H1 (cell line): ENCODE measurements around the gene DIPK1B.

ENCODE experiments used
- BRCA1 ChIP-seq: IDR thresholded peaks from 2 replicates; pipeline ENCODE4 v1.6.1; 2012; ENCODE audit warnings: low read depth, low read length, improper control_type of control experiment
- CBX5 ChIP-seq: fragments of 300-800, 300-1000 bp; sonication (generic); IDR thresholded peaks from 2 replicates; pipeline ENCODE4 v1.7.1; 2016; ENCODE audit warnings: antibody characterized with exemption, low read length, low read depth
- CHD1 ChIP-seq: IDR thresholded peaks from 2 replicates; pipeline ENCODE4 v1.6.1; 2012; ENCODE audit warnings: low read depth, low read length, improper control_type of control experiment
- EZH2 ChIP-seq: fragments of 200-600 bp; sonication (generic); IDR thresholded peaks from 2 replicates; pipeline ENCODE4 v1.7.1; 2012; ENCODE audit warnings: low read depth, mild to moderate bottlenecking, moderate library complexity, low read length, inconsistent platforms; ENCODE audit not compliant: severe bottlenecking
- GABPA ChIP-seq: IDR thresholded peaks from 2 replicates; pipeline ENCODE4 v1.6.1; 2011; ENCODE audit warnings: mild to moderate bottlenecking, low read length, moderate library complexity, borderline replicate concordance; ENCODE audit not compliant: insufficient read depth
- POLR2A ChIP-seq, 2 experiments: IDR thresholded peaks; 1 replicate in 1 of 2; 2 replicates in 1 of 2; pipeline ENCODE4 v1.6.1; 2011; ENCODE audit warnings: low read depth in 2 of 2, low read length in 2 of 2, mild to moderate bottlenecking in 2 of 2; ENCODE audit errors: control extremely low read depth in 1 of 2
- POLR2AphosphoS5 ChIP-seq: IDR thresholded peaks from 2 replicates; pipeline ENCODE4 v1.6.1; 2011; ENCODE audit warnings: low read depth, low read length
- RBBP5 ChIP-seq: IDR thresholded peaks from 2 replicates; pipeline ENCODE4 v1.7.1; 2012; ENCODE audit warnings: low read depth, mild to moderate bottlenecking, inconsistent platforms, low read length, moderate library complexity, borderline replicate concordance
- TAF1 ChIP-seq: IDR thresholded peaks from 2 replicates; pipeline ENCODE4 v1.6.1; 2011; ENCODE audit warnings: mild to moderate bottlenecking, low read depth, low read length
- TF ChIP-seq, protein P1 (sequence below): IDR thresholded peaks from 2 replicates; pipeline ENCODE4 v1.6.1; 2012; ENCODE audit warnings: inconsistent platforms
- TF ChIP-seq, protein P2 (sequence below), 3 experiments: IDR thresholded peaks; 1 replicate in 2 of 3; 2 replicates in 1 of 3; pipeline versions ENCODE4 v1.5.1 to v1.6.1; 2011; ENCODE audit warnings: low read length in 3 of 3, mild to moderate bottlenecking in 3 of 3, inconsistent platforms in 2 of 3, low read depth in 1 of 3, moderate library complexity in 1 of 3; ENCODE audit not compliant: insufficient read depth in 1 of 3; ENCODE audit errors: control extremely low read depth in 1 of 3
- TF ChIP-seq, protein P3 (sequence below): IDR thresholded peaks from 2 replicates; pipeline ENCODE4 v1.6.1; 2011; ENCODE audit warnings: low read length, improper control_type of control experiment

DNA sequence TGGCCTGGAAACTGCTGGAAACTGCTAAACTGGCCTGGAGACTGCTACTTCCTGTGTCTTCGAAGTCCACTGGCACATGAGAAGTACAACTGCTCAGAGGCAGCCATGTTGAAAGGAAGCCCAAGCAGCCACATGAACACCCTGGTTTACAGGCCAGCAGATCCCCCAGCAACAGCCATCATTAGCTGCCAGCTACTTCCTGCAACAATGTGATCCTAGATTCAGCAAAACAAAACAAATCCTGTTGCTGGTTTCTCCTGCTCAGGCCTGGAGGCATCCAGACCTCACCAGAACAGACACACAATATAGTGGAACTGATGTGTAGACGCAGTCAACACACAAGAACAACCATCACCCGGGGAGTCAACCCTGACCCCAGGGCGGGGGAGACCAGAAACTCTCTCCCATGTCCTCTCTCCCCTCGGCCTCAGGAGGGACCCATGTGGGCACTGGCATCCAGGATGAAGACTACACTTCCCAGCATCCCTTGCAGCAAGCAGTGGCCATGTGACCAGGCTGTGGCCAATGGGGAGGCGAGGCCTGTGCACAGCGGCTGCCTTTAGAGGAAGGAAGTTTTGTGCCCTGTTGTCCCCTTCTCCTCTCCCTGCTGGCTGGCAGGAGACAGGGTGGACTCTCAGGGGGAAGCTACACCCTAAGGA is 61.1 kb downstream of the DIPK1B start:
- TF ChIP-seq, protein P1, sequence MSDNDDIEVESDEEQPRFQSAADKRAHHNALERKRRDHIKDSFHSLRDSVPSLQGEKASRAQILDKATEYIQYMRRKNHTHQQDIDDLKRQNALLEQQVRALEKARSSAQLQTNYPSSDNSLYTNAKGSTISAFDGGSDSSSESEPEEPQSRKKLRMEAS = peak; percentile 65
- TF ChIP-seq POLR2A (IDR thresholded peaks at IDR 0.05; ENCODE audit: control extremely low read depth in 1 of 2, low read depth in 2 of 2, low read length in 2 of 2) = no peak
- TF ChIP-seq, protein P2, sequence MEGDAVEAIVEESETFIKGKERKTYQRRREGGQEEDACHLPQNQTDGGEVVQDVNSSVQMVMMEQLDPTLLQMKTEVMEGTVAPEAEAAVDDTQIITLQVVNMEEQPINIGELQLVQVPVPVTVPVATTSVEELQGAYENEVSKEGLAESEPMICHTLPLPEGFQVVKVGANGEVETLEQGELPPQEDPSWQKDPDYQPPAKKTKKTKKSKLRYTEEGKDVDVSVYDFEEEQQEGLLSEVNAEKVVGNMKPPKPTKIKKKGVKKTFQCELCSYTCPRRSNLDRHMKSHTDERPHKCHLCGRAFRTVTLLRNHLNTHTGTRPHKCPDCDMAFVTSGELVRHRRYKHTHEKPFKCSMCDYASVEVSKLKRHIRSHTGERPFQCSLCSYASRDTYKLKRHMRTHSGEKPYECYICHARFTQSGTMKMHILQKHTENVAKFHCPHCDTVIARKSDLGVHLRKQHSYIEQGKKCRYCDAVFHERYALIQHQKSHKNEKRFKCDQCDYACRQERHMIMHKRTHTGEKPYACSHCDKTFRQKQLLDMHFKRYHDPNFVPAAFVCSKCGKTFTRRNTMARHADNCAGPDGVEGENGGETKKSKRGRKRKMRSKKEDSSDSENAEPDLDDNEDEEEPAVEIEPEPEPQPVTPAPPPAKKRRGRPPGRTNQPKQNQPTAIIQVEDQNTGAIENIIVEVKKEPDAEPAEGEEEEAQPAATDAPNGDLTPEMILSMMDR (IDR thresholded peaks at IDR 0.05; ENCODE audit: control extremely low read depth in 1 of 3, insufficient read depth in 1 of 3, low read depth in 1 of 3, low read length in 3 of 3) = no peak
- TF ChIP-seq RBBP5 = no peak
- no peak for TF ChIP-seq EZH2
- TF ChIP-seq CHD1 = no peak
- TF ChIP-seq, protein P3, sequence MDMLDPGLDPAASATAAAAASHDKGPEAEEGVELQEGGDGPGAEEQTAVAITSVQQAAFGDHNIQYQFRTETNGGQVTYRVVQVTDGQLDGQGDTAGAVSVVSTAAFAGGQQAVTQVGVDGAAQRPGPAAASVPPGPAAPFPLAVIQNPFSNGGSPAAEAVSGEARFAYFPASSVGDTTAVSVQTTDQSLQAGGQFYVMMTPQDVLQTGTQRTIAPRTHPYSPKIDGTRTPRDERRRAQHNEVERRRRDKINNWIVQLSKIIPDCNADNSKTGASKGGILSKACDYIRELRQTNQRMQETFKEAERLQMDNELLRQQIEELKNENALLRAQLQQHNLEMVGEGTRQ = peak; percentile 96
- TF ChIP-seq POLR2AphosphoS5 = no peak
- TF ChIP-seq TAF1 = no peak
- TF ChIP-seq CBX5 = no peak
- TF ChIP-seq BRCA1 = no peak
- no peak for TF ChIP-seq GABPA
